Right atrium auricular region (tissue), 2 donors: ENCODE data around the gene TIGIT. TPM values are rescaled to one million over a fixed set of nuclear protein-coding genes. Genes with fewer than 3 reads are reported as not detected.

Experiments
- DNase-seq: peaks from one replicate; pipeline ENCODE4 v3.0.0-alpha.2; 2019; ENCODE audit warnings: low spot score
- H3K27ac ChIP-seq, 2 donors: fragments of 200-600 bp; sonication (generic); 1 replicate in 1 of 2; 2 replicates in 1 of 2; pipeline ENCODE4 v1.5.1; 2016 to 2019
- H3K27me3 ChIP-seq, 2 donors: fragments of 200-600 bp; sonication (generic); one replicate each; pipeline versions ENCODE4 v1.5.1 to v1.6.0; 2017 to 2019
- H3K36me3 ChIP-seq: fragments of 200-600 bp; sonication (generic); one replicate; pipeline ENCODE4 v1.5.1; 2016
- H3K4me1 ChIP-seq, 2 donors: fragments of 200-600 bp; sonication (generic); one replicate each; pipeline versions ENCODE4 v1.5.1 to v1.6.0; 2017 to 2019
- H3K4me3 ChIP-seq, 2 donors: fragments of 200-600 bp; sonication (generic); 1 replicate in 1 of 2; 2 replicates in 1 of 2; pipeline ENCODE4 v1.5.1; 2017 to 2019; ENCODE audit warnings: mild to moderate bottlenecking in 1 of 2, moderate library complexity in 1 of 2
- H3K9me3 ChIP-seq, 2 donors: fragments of 200-600 bp; sonication (generic); one replicate each; pipeline ENCODE4 v1.5.1; 2019
- total RNA-seq, 2 donors: library from RNA; depleted of rRNA; stranded (reverse); fragments of >200 nt; gene quantifications; one replicate each; pipeline ENCODE4 v1.1.0, GENCODE V29; 2016
- TF ChIP-seq, protein P1 (sequence below), 2 donors: fragments of 200-600 bp; sonication (generic); IDR thresholded peaks; one replicate each; pipeline ENCODE4 v1.5.1; 2019; ENCODE audit warnings: antibody characterized with exemption in 2 of 2

The TIGIT gene
- under 1 TPM in 1 of 2 donors, not detected in 1; 0.67 TPM for total RNA-seq

DNA sequence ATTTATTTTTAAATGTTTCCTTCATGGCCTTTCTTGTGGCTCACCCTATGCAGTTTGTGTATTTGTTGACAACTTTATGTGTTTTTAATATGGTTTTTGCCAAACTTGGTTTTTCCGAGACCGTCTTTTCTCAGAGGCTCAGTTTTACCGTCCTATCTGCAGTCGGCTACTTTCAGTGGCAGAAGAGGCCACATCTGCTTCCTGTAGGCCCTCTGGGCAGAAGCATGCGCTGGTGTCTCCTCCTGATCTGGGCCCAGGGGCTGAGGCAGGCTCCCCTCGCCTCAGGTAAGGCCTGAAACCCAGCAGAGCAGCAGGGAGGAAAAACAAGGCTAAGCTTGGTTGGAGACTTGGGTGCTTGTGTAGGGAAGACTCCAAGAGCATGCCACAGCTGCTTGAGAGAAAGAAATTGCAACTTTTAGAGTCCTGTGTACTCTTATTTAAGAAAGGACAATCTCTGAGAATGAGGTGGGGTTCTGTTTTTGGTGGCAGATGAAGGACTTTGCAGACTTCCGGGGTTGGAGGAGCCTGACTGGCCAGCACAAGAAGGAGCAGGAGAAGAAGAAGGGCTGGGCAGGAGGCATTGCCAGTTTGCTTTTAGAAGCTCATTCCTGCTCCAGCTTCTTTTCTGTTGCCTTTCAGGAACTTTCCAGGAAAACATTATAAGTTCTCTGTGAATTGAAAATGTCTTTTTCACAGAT, at the start of gene TIGIT:
TIGIT (plus strand) TSS at position 191 of the 698 bp plus-strand sequence; CDS start at position 225, 34 bp downstream.
- Histone ChIP-seq H3K36me3 (no peaks in the 10 kb centered on the region), H3K4me3 (no peak within 1 kb of the TSS), H3K27ac (no peak within 1 kb of the TSS), H3K27me3 (no peaks in the 10 kb centered on the region), H3K9me3 (no peaks in the 10 kb centered on the region), H3K4me1 (peaks cover 0 to 8% of the 10 kb centered on the region in 2 donors)
- TF ChIP-seq, protein P1, sequence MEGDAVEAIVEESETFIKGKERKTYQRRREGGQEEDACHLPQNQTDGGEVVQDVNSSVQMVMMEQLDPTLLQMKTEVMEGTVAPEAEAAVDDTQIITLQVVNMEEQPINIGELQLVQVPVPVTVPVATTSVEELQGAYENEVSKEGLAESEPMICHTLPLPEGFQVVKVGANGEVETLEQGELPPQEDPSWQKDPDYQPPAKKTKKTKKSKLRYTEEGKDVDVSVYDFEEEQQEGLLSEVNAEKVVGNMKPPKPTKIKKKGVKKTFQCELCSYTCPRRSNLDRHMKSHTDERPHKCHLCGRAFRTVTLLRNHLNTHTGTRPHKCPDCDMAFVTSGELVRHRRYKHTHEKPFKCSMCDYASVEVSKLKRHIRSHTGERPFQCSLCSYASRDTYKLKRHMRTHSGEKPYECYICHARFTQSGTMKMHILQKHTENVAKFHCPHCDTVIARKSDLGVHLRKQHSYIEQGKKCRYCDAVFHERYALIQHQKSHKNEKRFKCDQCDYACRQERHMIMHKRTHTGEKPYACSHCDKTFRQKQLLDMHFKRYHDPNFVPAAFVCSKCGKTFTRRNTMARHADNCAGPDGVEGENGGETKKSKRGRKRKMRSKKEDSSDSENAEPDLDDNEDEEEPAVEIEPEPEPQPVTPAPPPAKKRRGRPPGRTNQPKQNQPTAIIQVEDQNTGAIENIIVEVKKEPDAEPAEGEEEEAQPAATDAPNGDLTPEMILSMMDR (IDR thresholded peaks at IDR 0.05), result no peak
- no peak for DNase-seq

DNA sequence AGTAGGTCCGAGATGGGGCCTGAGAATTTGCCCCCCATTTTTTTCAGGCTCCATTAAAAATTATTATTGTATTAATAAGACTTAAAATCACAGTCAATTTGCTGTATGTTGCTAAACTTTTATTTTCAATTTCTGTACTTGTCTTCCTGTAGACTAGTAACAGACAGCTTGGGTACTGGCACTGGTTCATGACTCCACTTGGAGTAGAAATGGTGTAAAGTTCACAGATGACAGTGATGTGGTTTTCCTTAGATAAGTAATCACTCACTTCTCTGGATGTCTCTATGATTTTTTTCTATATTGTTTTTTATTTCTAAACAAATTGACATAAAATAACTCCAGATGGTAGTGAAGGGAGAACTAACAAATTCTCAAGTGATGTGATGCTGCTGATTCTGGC, 40.9 kb upstream of the TIGIT start:
- Histone ChIP-seq H3K9me3 (peaks cover 0 to 1% of the 10 kb centered on the region in 2 donors), H3K27ac (no peak overlapping the region), H3K27me3 (no peaks in the 10 kb centered on the region), H3K4me3 (no peak overlapping the region), H3K36me3 (no peaks in the 10 kb centered on the region), H3K4me1 (no peaks in the 10 kb centered on the region)
- TF ChIP-seq, protein P1 (IDR thresholded peaks at IDR 0.05), result no peak
- DNase-seq, result no peak

DNA sequence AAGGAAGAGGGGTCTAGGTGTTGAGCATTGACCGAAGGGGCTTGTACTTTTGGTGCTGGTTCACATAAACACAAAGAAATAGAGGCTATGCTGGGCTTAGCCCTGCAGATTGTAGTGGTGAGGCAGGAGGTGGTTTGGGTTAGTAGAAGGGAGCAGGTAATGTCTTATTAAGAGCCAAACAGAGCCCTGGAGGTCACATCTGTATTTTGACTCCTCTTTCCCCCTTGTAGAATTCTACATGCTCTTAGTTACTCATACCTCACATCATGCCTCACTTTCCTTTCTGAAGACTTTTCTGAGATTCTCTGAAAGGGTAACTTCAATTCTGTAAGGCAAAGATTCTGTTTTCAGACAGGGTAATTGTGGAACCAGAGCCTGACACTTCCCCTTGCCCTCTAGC, 40.3 kb upstream of the TIGIT start:
- no peak overlapping the region for H3K27ac ChIP-seq
- no peak for DNase-seq
- no peak overlapping the region for H3K4me3 ChIP-seq
- TF ChIP-seq, protein P1 (IDR thresholded peaks at IDR 0.05), result no peak
- no peaks in the 10 kb centered on the region for H3K4me1 ChIP-seq
- no peaks in the 10 kb centered on the region for H3K36me3 ChIP-seq
- no peaks in the 10 kb centered on the region for H3K27me3 ChIP-seq
- peaks cover 0 to 7% of the 10 kb centered on the region in 2 donors for H3K9me3 ChIP-seq

DNA sequence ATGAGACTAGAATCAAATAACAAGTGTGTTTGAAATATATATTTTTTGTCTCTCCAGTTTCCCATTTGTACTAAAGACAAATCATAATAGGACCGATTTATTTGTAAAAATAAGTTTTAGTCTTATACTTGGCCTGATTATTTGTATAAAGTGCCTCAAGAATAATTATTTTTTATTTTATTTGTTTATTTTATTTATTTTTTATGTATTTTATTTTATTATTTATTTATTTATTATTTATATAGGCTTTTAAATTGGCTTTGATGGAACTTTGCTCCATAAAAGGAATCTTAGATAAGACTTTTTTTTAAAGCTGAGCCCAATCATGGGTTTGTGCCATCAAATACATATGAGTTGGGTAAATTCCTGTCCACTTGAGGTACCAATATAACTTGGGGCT, 34.3 kb upstream of the TIGIT start:
- TF ChIP-seq, protein P1 (IDR thresholded peaks at IDR 0.05), result no peak
- no peak overlapping the region for H3K4me3 ChIP-seq
- peaks cover 0 to 24% of the 10 kb centered on the region in 2 donors for H3K9me3 ChIP-seq
- DNase-seq, result no peak
- no peaks in the 10 kb centered on the region for H3K27me3 ChIP-seq
- no peaks in the 10 kb centered on the region for H3K36me3 ChIP-seq
- no peak overlapping the region for H3K27ac ChIP-seq
- H3K4me1 ChIP-seq, result no peaks in the 10 kb centered on the region

DNA sequence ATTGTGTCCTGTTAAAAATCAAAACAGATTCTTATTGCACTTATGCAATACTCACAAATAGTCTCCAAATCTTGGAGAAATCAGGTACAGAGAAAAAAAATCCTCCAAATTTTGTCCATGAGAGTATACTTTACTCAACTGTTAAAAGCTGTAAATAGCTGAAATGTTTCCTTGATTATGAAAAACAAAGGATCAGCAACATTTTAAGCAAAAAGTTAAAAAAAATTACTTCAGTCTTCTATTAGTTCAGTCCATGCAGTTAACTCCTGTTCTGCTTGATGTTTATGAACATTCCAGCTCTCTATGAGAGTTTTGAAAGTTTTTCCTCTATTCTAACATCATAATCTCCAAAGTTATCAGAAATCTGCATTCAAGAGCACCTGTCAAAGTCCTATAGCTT, 33.7 kb upstream of the TIGIT start:
- H3K27ac ChIP-seq, result no peak overlapping the region
- H3K9me3 ChIP-seq, result peaks cover 0 to 24% of the 10 kb centered on the region in 2 donors
- TF ChIP-seq, protein P1 (IDR thresholded peaks at IDR 0.05), result no peak
- no peaks in the 10 kb centered on the region for H3K4me1 ChIP-seq
- H3K4me3 ChIP-seq, result no peak overlapping the region
- no peaks in the 10 kb centered on the region for H3K36me3 ChIP-seq
- DNase-seq, result no peak
- H3K27me3 ChIP-seq, result no peaks in the 10 kb centered on the region

DNA sequence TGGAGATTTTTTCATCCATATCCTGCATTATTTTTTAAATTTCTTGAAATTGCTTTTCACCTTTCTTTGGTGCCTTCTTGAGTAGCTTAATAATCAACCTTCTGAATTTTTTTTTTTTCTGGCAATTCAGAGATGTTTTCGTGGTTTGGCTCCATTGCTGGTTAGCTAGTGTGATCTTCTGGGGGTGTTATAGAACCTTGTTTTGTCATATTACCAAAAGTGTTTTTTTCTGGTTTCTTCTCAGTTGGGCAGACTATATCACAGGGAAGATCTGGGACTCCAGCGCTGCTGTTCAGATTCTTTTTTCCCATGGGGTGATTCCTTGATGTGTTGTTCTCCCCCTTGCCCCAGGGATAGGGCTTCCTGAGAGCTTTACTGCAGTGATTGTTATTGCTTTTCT, 23.8 kb upstream of the TIGIT start:
- TF ChIP-seq, protein P1 (IDR thresholded peaks at IDR 0.05), result no peak
- Histone ChIP-seq H3K27me3 (no peaks in the 10 kb centered on the region), H3K36me3 (no peaks in the 10 kb centered on the region)

More for the DNA sequence above, 23.8 kb upstream of the TIGIT start:
- H3K27ac ChIP-seq, result no peak overlapping the region
- H3K9me3 ChIP-seq, result peaks cover 0 to 31% of the 10 kb centered on the region in 2 donors
- no peak for DNase-seq
- no peak overlapping the region for H3K4me3 ChIP-seq
- no peaks in the 10 kb centered on the region for H3K4me1 ChIP-seq
